ENCODE data around the gene PIEZO1.

- TF ChIP-seq CTCF (IDR thresholded peaks at IDR 0.05; ENCODE audit: low read depth, low read length, poor library complexity, severe bottlenecking) (no peak), EZH2phosphoT487 (IDR thresholded peaks at IDR 0.05; ENCODE audit: borderline replicate concordance, low read length) (no peak)
These were observed 42.0 kb downstream of the PIEZO1 start for GRCh38 chr16:88742896-88743605.

Data from DOHH2 (cell line).